Activated CD4-positive, alpha-beta memory T cell treated with anti-CD3 and anti-CD28 coated beads, Interleukin-2, amount 10 ng/mL, durations not matched to agents 7 days and 5 days (primary cell): ENCODE data around the gene AMZ2. TPM values are rescaled to one million over a fixed set of nuclear protein-coding genes. Genes with fewer than 3 reads are reported as not detected.
"Not testable (repeated sequence)": the region's sequence is repeated elsewhere in the genome, so short reads cannot be mapped to it uniquely, and the experiment has no call there.

Experiments used
- CTCF ChIA-PET: fragments of 350-600 bp; sonication (Branson Sonifier 250); formaldehyde crosslinking; loops from one replicate; lab custom pipeline; 2021; ENCODE audit warnings: antibody characterized with exemption, inconsistent platforms; lab: Charles Lee
- POLR2A ChIA-PET: fragments of 350-600 bp; sonication (Branson Sonifier 250); formaldehyde crosslinking; loops from one replicate; lab custom pipeline; 2021; ENCODE audit warnings: antibody characterized with exemption; lab: Charles Lee
- DNase-seq: peaks from one replicate; pipeline ENCODE4 v3.0.0-alpha.2; 2020
- H3K27ac Mint-ChIP-seq: one replicate; pipeline ENCODE4 v1.8.0; 2021; ENCODE audit warnings: mild to moderate bottlenecking, mixed read lengths
- H3K27me3 Mint-ChIP-seq: one replicate; pipeline ENCODE4 v1.8.0; 2021; ENCODE audit warnings: mixed read lengths
- H3K36me3 Mint-ChIP-seq: one replicate; pipeline ENCODE4 v1.8.0; 2021; ENCODE audit warnings: low read depth, mixed read lengths
- H3K4me1 Mint-ChIP-seq: one replicate; pipeline ENCODE4 v1.8.0; 2021; ENCODE audit warnings: mixed read lengths
- H3K4me3 Mint-ChIP-seq: one replicate; pipeline ENCODE4 v1.8.0; 2021; ENCODE audit warnings: mild to moderate bottlenecking, mixed read lengths
- H3K9me3 Mint-ChIP-seq: one replicate; pipeline ENCODE4 v1.8.0; 2021; ENCODE audit warnings: mixed read lengths
- total RNA-seq, 2 experiments: library from RNA; stranded (reverse); gene quantifications; one replicate each; pipeline ENCODE4 v1.2.3, GENCODE V29; 2021

The AMZ2 gene
- total RNA-seq, 2 experiments from 2014 or later, result 106 to 121 TPM

GRCh38 chr17:68225055-68225454 is 22.8 kb upstream of the AMZ2 start:
- not testable (repeated sequence) for DNase-seq, H3K27ac Mint-ChIP-seq, H3K27me3 Mint-ChIP-seq, H3K4me3 Mint-ChIP-seq, H3K9me3 Mint-ChIP-seq
- ChIA-PET CTCF (interaction anchor here (0.8 to 1.3 kb wide), 2 partner anchors 8 to 10 kb away, joined by 3 to 4 read pairs; no protein-coding TSS in a partner anchor), POLR2A (interaction anchor here (0.7 to 1.0 kb wide), 2 partner anchors 19 to 22 kb away, joined by 3 read pairs; no protein-coding TSS in a partner anchor)
- Mint-ChIP-seq H3K36me3 (peaks cover 33% of the 10 kb centered on the region), H3K4me1 (peaks cover 27% of the 10 kb centered on the region)

- H3K4me1 Mint-ChIP-seq, result peaks cover 30% of the 10 kb centered on the region
- DNase-seq, H3K27me3 Mint-ChIP-seq, H3K4me3 Mint-ChIP-seq, POLR2A ChIA-PET, CTCF ChIA-PET, H3K9me3 Mint-ChIP-seq: not testable (repeated sequence)
- H3K36me3 Mint-ChIP-seq, result peaks cover 22% of the 10 kb centered on the region
- H3K27ac Mint-ChIP-seq, result peak overlapping the region; percentile 47
Observed at GRCh38 chr17:68228039-68228680, 19.7 kb upstream of the AMZ2 start.

- H3K9me3 Mint-ChIP-seq, result no peaks in the 10 kb centered on the region
- H3K27me3 Mint-ChIP-seq, result no peaks in the 10 kb centered on the region
- H3K36me3 Mint-ChIP-seq, result peaks cover 22% of the 10 kb centered on the region
- no peak overlapping the region for H3K27ac Mint-ChIP-seq
- H3K4me3 Mint-ChIP-seq, result no peak overlapping the region
- peaks cover 35% of the 10 kb centered on the region for H3K4me1 Mint-ChIP-seq
- POLR2A ChIA-PET, result no interaction called here
- CTCF ChIA-PET, result no interaction called here
- DNase-seq, result no peak
Observed at GRCh38 chr17:68228817-68229570, 18.8 kb upstream of the AMZ2 start.

GRCh38 chr17:68229619-68230018 is 18.2 kb upstream of the AMZ2 start:
- H3K36me3 Mint-ChIP-seq, result peaks cover 19% of the 10 kb centered on the region
- H3K4me1 Mint-ChIP-seq, result peaks cover 38% of the 10 kb centered on the region
- POLR2A ChIA-PET, result no interaction called here
- no peaks in the 10 kb centered on the region for H3K27me3 Mint-ChIP-seq
- H3K4me3 Mint-ChIP-seq, result no peak overlapping the region
- CTCF ChIA-PET, result no interaction called here
- no peaks in the 10 kb centered on the region for H3K9me3 Mint-ChIP-seq
- DNase-seq, result no peak
- no peak overlapping the region for H3K27ac Mint-ChIP-seq

- DNase-seq, H3K9me3 Mint-ChIP-seq, H3K27me3 Mint-ChIP-seq, H3K27ac Mint-ChIP-seq, H3K4me3 Mint-ChIP-seq, POLR2A ChIA-PET, CTCF ChIA-PET: not testable (repeated sequence)
- Mint-ChIP-seq H3K4me1 (peaks cover 51% of the 10 kb centered on the region), H3K36me3 (peaks cover 14% of the 10 kb centered on the region)
Observed at GRCh38 chr17:68231131-68231530, 16.7 kb upstream of the AMZ2 start.

GRCh38 chr17:68231541-68231940 is 16.3 kb upstream of the AMZ2 start:
- no peak overlapping the region for H3K4me3 Mint-ChIP-seq
- ChIA-PET CTCF (no interaction called here), POLR2A (interaction anchor here (3.9 kb wide), 1 partner anchor 26 kb away, joined by 16 read pairs; no protein-coding TSS in a partner anchor)
- H3K27ac Mint-ChIP-seq, result no peak overlapping the region
- DNase-seq, result no peak
- H3K4me1 Mint-ChIP-seq, result peaks cover 51% of the 10 kb centered on the region
- H3K27me3 Mint-ChIP-seq, result no peaks in the 10 kb centered on the region
- no peaks in the 10 kb centered on the region for H3K9me3 Mint-ChIP-seq
- peaks cover 14% of the 10 kb centered on the region for H3K36me3 Mint-ChIP-seq

GRCh38 chr17:68232741-68233140 is 15.1 kb upstream of the AMZ2 start:
- H3K27me3 Mint-ChIP-seq, H3K9me3 Mint-ChIP-seq, H3K27ac Mint-ChIP-seq, DNase-seq, H3K36me3 Mint-ChIP-seq, H3K4me3 Mint-ChIP-seq: not testable (repeated sequence)
- ChIA-PET CTCF (interaction anchor here (0.7 to 0.9 kb wide), 3 partner anchors 12 to 205 kb away, joined by 4 read pairs; no protein-coding TSS in a partner anchor), POLR2A (interaction anchor here (1.5 to 3.9 kb wide), 3 partner anchors 16 to 58 kb away, joined by 5 to 16 read pairs (median 8); partner anchors contain the start of genes AMZ2, ARSG and SLC16A6)
- peaks cover 56% of the 10 kb centered on the region for H3K4me1 Mint-ChIP-seq

GRCh38 chr17:68234726-68235335 is 13.0 kb upstream of the AMZ2 start:
- Mint-ChIP-seq H3K27ac (peak overlapping the region; percentile 82), H3K4me1 (peaks cover 60% of the 10 kb centered on the region)
- not testable (repeated sequence) for H3K36me3 Mint-ChIP-seq, H3K27me3 Mint-ChIP-seq, H3K4me3 Mint-ChIP-seq, H3K9me3 Mint-ChIP-seq
- ChIA-PET CTCF (interaction anchor here (0.7 to 2.4 kb wide), 8 partner anchors 9 to 227 kb away, joined by 3 to 10 read pairs (median 3); partner anchors contain the start of gene SLC16A6), POLR2A (interaction anchor here (0.6 to 6.2 kb wide), 5 partner anchors 13 to 237 kb away, joined by 3 to 112 read pairs (median 7); partner anchors contain the start of genes AMZ2 and ARSG)
- DNase-seq, result peak; percentile 61

GRCh38 chr17:68235336-68235791 is 12.5 kb upstream of the AMZ2 start:
- H3K27me3 Mint-ChIP-seq, DNase-seq, H3K4me3 Mint-ChIP-seq, H3K9me3 Mint-ChIP-seq, H3K36me3 Mint-ChIP-seq: not testable (repeated sequence)
- POLR2A ChIA-PET, result interaction anchor here (1.5 to 6.2 kb wide), 5 partner anchors 12 to 57 kb away, joined by 4 to 112 read pairs (median 16); partner anchors contain the start of gene AMZ2
- H3K4me1 Mint-ChIP-seq, result peaks cover 64% of the 10 kb centered on the region
- CTCF ChIA-PET, result interaction anchor here (1.4 to 3.8 kb wide), 4 partner anchors 10 to 227 kb away, joined by 3 to 27 read pairs (median 8); partner anchors contain the start of gene AMZ2
- peak overlapping the region; percentile 82 for H3K27ac Mint-ChIP-seq

GRCh38 chr17:68237369-68238163 is 10.3 kb upstream of the AMZ2 start:
- peak overlapping the region; percentile 97 for H3K27ac Mint-ChIP-seq
- CTCF ChIA-PET, result interaction anchor here (0.6 to 3.8 kb wide), 10 partner anchors 12 to 227 kb away, joined by 3 to 27 read pairs (median 5); partner anchors contain the start of gene AMZ2
- H3K27me3 Mint-ChIP-seq, H3K9me3 Mint-ChIP-seq, H3K36me3 Mint-ChIP-seq: not testable (repeated sequence)
- POLR2A ChIA-PET, result interaction anchor here (0.6 to 6.2 kb wide), 17 partner anchors 10 to 519 kb away, joined by 3 to 112 read pairs (median 5); partner anchors contain the start of genes AMZ2, ARSG, NOL11 and SLC16A6
- peak; percentile 58 for DNase-seq
- peaks cover 69% of the 10 kb centered on the region for H3K4me1 Mint-ChIP-seq
- H3K4me3 Mint-ChIP-seq, result peak overlapping the region; percentile 70

- ChIA-PET CTCF (interaction anchor here (0.6 to 3.8 kb wide), 10 partner anchors 11 to 880 kb away, joined by 3 to 27 read pairs (median 5); partner anchors contain the start of gene AMZ2), POLR2A (interaction anchor here (0.8 to 6.2 kb wide), 14 partner anchors 10 to 520 kb away, joined by 3 to 112 read pairs (median 6); partner anchors contain the start of genes AMZ2, ARSG, NOL11 and SLC16A6)
- no peak for DNase-seq
- Mint-ChIP-seq H3K36me3 (peaks cover 9% of the 10 kb centered on the region), H3K4me3 (peak overlapping the region; percentile 70), H3K4me1 (peaks cover 63% of the 10 kb centered on the region), H3K27ac (peak overlapping the region; percentile 97), H3K27me3 (no peaks in the 10 kb centered on the region), H3K9me3 (no peaks in the 10 kb centered on the region)
Observed at GRCh38 chr17:68238164-68238870, 9.5 kb upstream of the AMZ2 start.
